H1 (cell line): ENCODE measurements around the gene RNF44. TPM values are rescaled to one million over a fixed set of nuclear protein-coding genes. Genes with fewer than 3 reads are reported as not detected.
A peak's percentile ranks its signal among the peaks of the same experiment; 100 is the strongest.

Experiments used
- CTCF ChIA-PET: fragments of 300-600 bp; sonication (Branson Sonifier 250); formaldehyde crosslinking; loops from one replicate; lab custom pipeline; 2021; ENCODE audit not compliant: partially characterized antibody; lab: Charles Lee
- POLR2A ChIA-PET: fragments of 300-600 bp; sonication (Branson Sonifier 250); formaldehyde crosslinking; loops from one replicate; lab custom pipeline; 2021; ENCODE audit warnings: inconsistent platforms; ENCODE audit not compliant: partially characterized antibody; lab: Charles Lee
- DNase-seq, 2 experiments: peaks; one replicate each; pipeline versions ENCODE4 v3.0.0 to v3.0.0-alpha.2; 2010 to 2022; ENCODE audit warnings: low spot score in 2 of 2, low read depth in 1 of 2, mixed read lengths in 1 of 2
- FAIRE-seq: peaks from 2 replicates; lab custom pipeline; 2011; peaks lifted over from hg19 to GRCh38; lab: Jason Lieb, UNC
- H2AFZ ChIP-seq: 2 replicates; pipeline ENCODE4 v1.8.1; 2012; ENCODE audit warnings: low read length, inconsistent platforms
- H2AK5ac ChIP-seq: 2 replicates; pipeline ENCODE4 v1.6.1; 2013; ENCODE audit warnings: low read depth, low read length
- H2BK120ac ChIP-seq: replicated peaks from 2 replicates; pipeline ENCODE3; 2013; ENCODE audit warnings: low read depth, low read length, inconsistent platforms
- H2BK12ac ChIP-seq: 2 replicates; pipeline ENCODE4 v1.6.1; 2013; ENCODE audit warnings: low read depth, low read length
- H2BK15ac ChIP-seq: 2 replicates; pipeline ENCODE4 v1.6.1; 2013; ENCODE audit warnings: low read length
- H2BK20ac ChIP-seq: 2 replicates; pipeline ENCODE4 v1.6.1; 2013; ENCODE audit warnings: low read length
- H2BK5ac ChIP-seq: 2 replicates; pipeline ENCODE4 v1.6.1; 2013; ENCODE audit warnings: low read depth, low read length
- H3K14ac ChIP-seq: 2 replicates; pipeline ENCODE4 v1.6.1; 2013; ENCODE audit warnings: inconsistent platforms; ENCODE audit not compliant: insufficient read length
- H3K18ac ChIP-seq: 2 replicates; pipeline ENCODE4 v1.6.1; 2013; ENCODE audit warnings: low read length; ENCODE audit errors: extremely low read depth
- H3K23ac ChIP-seq: 2 replicates; pipeline ENCODE4 v1.6.1; 2013; ENCODE audit warnings: inconsistent platforms; ENCODE audit not compliant: insufficient read length
- H3K23me2 ChIP-seq: 2 replicates; pipeline ENCODE4 v1.6.1; 2013; ENCODE audit warnings: low read depth, low read length
- H3K27ac ChIP-seq: 2 replicates; pipeline ENCODE4 v1.6.1; 2011; ENCODE audit warnings: low read depth, low read length, inconsistent platforms
- H3K27me3 ChIP-seq, 4 experiments: replicated peaks in 1 of 4; 1 replicate in 1 of 4; 2 replicates in 3 of 4; pipeline versions ENCODE4 v1.6.1 to v1.8.1; 2011 to 2013; ENCODE audit warnings: low read length in 3 of 4, mild to moderate bottlenecking in 3 of 4, inconsistent platforms in 2 of 4, mixed read lengths in 2 of 4, moderate library complexity in 1 of 4; ENCODE audit not compliant: control insufficient read depth in 3 of 4, insufficient read depth in 3 of 4; ENCODE audit errors: extremely low read depth in 1 of 4
- H3K36me3 ChIP-seq, 4 experiments: 2 replicates each; pipeline versions ENCODE4 v1.6.1 to v1.8.1; 2011 to 2013; ENCODE audit warnings: mild to moderate bottlenecking in 4 of 4, low read length in 3 of 4, moderate library complexity in 2 of 4, control low read depth in 1 of 4, inconsistent platforms in 1 of 4; ENCODE audit not compliant: insufficient read depth in 4 of 4, control insufficient read depth in 2 of 4
- H3K4ac ChIP-seq: replicated peaks from 2 replicates; pipeline ENCODE3; 2013; ENCODE audit warnings: low read length, low read depth, mixed read lengths, inconsistent platforms; ENCODE audit not compliant: insufficient read length
- H3K4me1 ChIP-seq, 4 experiments: replicated peaks in 1 of 4; 1 replicate in 1 of 4; 2 replicates in 3 of 4; pipeline versions ENCODE4 v1.6.1 to v1.8.1; 2011 to 2013; ENCODE audit warnings: low read length in 3 of 4, inconsistent platforms in 2 of 4, mixed read lengths in 1 of 4; ENCODE audit not compliant: insufficient read depth in 4 of 4, control insufficient read depth in 3 of 4
- H3K4me2 ChIP-seq, 2 experiments: 2 replicates each; pipeline versions ENCODE4 v1.6.1 to v1.8.1; 2011 to 2013; ENCODE audit warnings: low read depth in 2 of 2, low read length in 2 of 2, control low read depth in 1 of 2, inconsistent platforms in 1 of 2, mild to moderate bottlenecking in 1 of 2; ENCODE audit not compliant: insufficient read depth in 1 of 2
- H3K4me3 ChIP-seq, 4 experiments: fragments of 200-600, 300-600 bp in 1 of 4; sonication (generic), shearing (Covaris generic), sonication (Bioruptor Twin) in 1 of 4; 2 replicates each; pipeline versions ENCODE4 v1.5.1 to v1.8.1; 2011 to 2016; ENCODE audit warnings: low read length in 4 of 4, low read depth in 3 of 4, control low read depth in 2 of 4, inconsistent platforms in 2 of 4, mild to moderate bottlenecking in 2 of 4, mixed read lengths in 1 of 4, moderate library complexity in 1 of 4; ENCODE audit not compliant: insufficient read depth in 2 of 4; ENCODE audit errors: extremely low read depth in 1 of 4
- H3K56ac ChIP-seq: replicated peaks from 2 replicates; pipeline ENCODE3; 2013; ENCODE audit warnings: low read depth, mild to moderate bottlenecking, mixed read lengths, low read length, inconsistent platforms; ENCODE audit not compliant: insufficient read length
- H3K79me1 ChIP-seq: 2 replicates; pipeline ENCODE4 v1.6.1; 2013; ENCODE audit warnings: low read depth, low read length, control low read depth
- H3K79me2 ChIP-seq, 2 experiments: 2 replicates each; pipeline versions ENCODE4 v1.6.1 to v1.8.1; 2012 to 2013; ENCODE audit warnings: low read length in 2 of 2, mild to moderate bottlenecking in 2 of 2, inconsistent platforms in 1 of 2; ENCODE audit not compliant: insufficient read depth in 2 of 2, control insufficient read depth in 1 of 2
- H3K9ac ChIP-seq, 4 experiments: replicated peaks in 1 of 4; 1 replicate in 1 of 4; 2 replicates in 3 of 4; pipeline versions ENCODE4 v1.6.1 to v1.8.1; 2011 to 2013; ENCODE audit warnings: low read depth in 3 of 4, low read length in 3 of 4, control low read depth in 2 of 4, mild to moderate bottlenecking in 2 of 4, moderate library complexity in 2 of 4, inconsistent platforms in 1 of 4; ENCODE audit errors: extremely low read depth in 1 of 4
- H3K9me3 ChIP-seq, 2 experiments: 2 replicates each; pipeline versions ENCODE4 v1.6.1 to v1.8.1; 2012 to 2013; ENCODE audit warnings: mild to moderate bottlenecking in 2 of 2, moderate library complexity in 2 of 2, control low read depth in 1 of 2, inconsistent platforms in 1 of 2, low read depth in 1 of 2, low read length in 1 of 2, mixed read lengths in 1 of 2; ENCODE audit not compliant: insufficient read depth in 2 of 2
- H4K20me1 ChIP-seq, 2 experiments: replicated peaks in 1 of 2; 2 replicates each; pipeline versions ENCODE3 to v1.8.1; 2011 to 2013; ENCODE audit warnings: inconsistent platforms in 2 of 2, low read length in 2 of 2, mild to moderate bottlenecking in 1 of 2; ENCODE audit not compliant: insufficient read depth in 2 of 2, control insufficient read depth in 1 of 2
- H4K5ac ChIP-seq: 2 replicates; pipeline ENCODE4 v1.6.1; 2013; ENCODE audit warnings: low read length, low read depth, mixed read lengths, inconsistent platforms; ENCODE audit not compliant: insufficient read length
- H4K8ac ChIP-seq: 2 replicates; pipeline ENCODE4 v1.8.0; 2013; ENCODE audit warnings: mild to moderate bottlenecking, moderate library complexity, low read length, inconsistent platforms; ENCODE audit not compliant: insufficient read depth; ENCODE audit errors: extremely low read depth
- H4K91ac ChIP-seq: replicated peaks from 2 replicates; pipeline ENCODE3; 2013; ENCODE audit warnings: low read length, mixed read lengths, inconsistent platforms; ENCODE audit not compliant: insufficient read length
- CHD1 ChIP-seq: IDR thresholded peaks from 2 replicates; pipeline ENCODE4 v1.6.1; 2012; ENCODE audit warnings: low read depth, low read length, improper control_type of control experiment
- CREB1 ChIP-seq: IDR thresholded peaks from 2 replicates; pipeline ENCODE4 v1.6.1; 2012; ENCODE audit warnings: inconsistent platforms
- EZH2 ChIP-seq: fragments of 200-600 bp; sonication (generic); IDR thresholded peaks from 2 replicates; pipeline ENCODE4 v1.7.1; 2012; ENCODE audit warnings: low read depth, mild to moderate bottlenecking, moderate library complexity, low read length, inconsistent platforms; ENCODE audit not compliant: severe bottlenecking
- FOSL1 ChIP-seq: IDR thresholded peaks from 2 replicates; pipeline ENCODE4 v1.6.1; 2011; ENCODE audit warnings: mild to moderate bottlenecking, low read depth, low read length, moderate library complexity; ENCODE audit not compliant: insufficient read depth
- HDAC2 ChIP-seq, 2 experiments: fragments of 300-600 bp in 1 of 2; sonication (generic) in 1 of 2; IDR thresholded peaks; 2 replicates each; pipeline ENCODE4 v1.6.1; 2011 to 2012; ENCODE audit warnings: low read depth in 2 of 2, low read length in 2 of 2, mild to moderate bottlenecking in 2 of 2, moderate library complexity in 2 of 2, borderline replicate concordance in 1 of 2, inconsistent platforms in 1 of 2
- RAD21 ChIP-seq, 2 experiments: IDR thresholded peaks in 1 of 2; conservative IDR thresholded peaks in 1 of 2; 2 replicates each; pipeline ENCODE4 v1.6.1; 2011; ENCODE audit warnings: low read depth in 2 of 2, low read length in 2 of 2, improper control_type of control experiment in 1 of 2, inconsistent platforms in 1 of 2, mild to moderate bottlenecking in 1 of 2, moderate library complexity in 1 of 2
- RXRA ChIP-seq: IDR thresholded peaks from 2 replicates; pipeline ENCODE4 v1.6.1; 2011; ENCODE audit warnings: low read depth, mild to moderate bottlenecking, low read length, moderate library complexity; ENCODE audit not compliant: insufficient read depth
- YY1 ChIP-seq: IDR thresholded peaks from 2 replicates; pipeline ENCODE4 v1.6.1; 2011; ENCODE audit warnings: low read depth, mild to moderate bottlenecking, low read length
- WGBS, 2 experiments: shearing (Covaris generic) in 1 of 2; methylation state at CpG; one replicate each; pipeline versions ENCODE4 v1.1.6 to v1.1.7; 2013 to 2015; ENCODE audit warnings: low lambda C conversion rate in 2 of 2, mixed read lengths in 2 of 2, inconsistent platforms in 1 of 2, low coverage in 1 of 2, missing lambda C conversion rate in 1 of 2; ENCODE audit not compliant: insufficient replicate concordance in 2 of 2, insufficient coverage in 1 of 2, insufficient read length in 1 of 2; ENCODE audit errors: extremely low coverage in 1 of 2, missing lambda C conversion rate in 1 of 2; 5-methylcytosine and 5-hydroxymethylcytosine counted together
- polyA plus RNA-seq, 7 experiments: library from polyadenylated mRNA; depleted of rRNA in 3 of 7; stranded (reverse) in 5 of 7; unstranded in 2 of 7; fragments of >200 nt in 5 of 7; fragments of 200-250 nt in 2 of 7; gene quantifications; 1 replicate in 5 of 7; 2 replicates in 1 of 7; 4 replicates in 1 of 7; pipeline versions ENCODE4 v1.2.1 to v1.2.3, GENCODE V29; 2011 to 2013; ENCODE audit warnings: missing spikeins in 2 of 7, mixed read lengths in 2 of 7
- total RNA-seq: library from RNA; stranded (reverse); fragmentation: NEBNext Ultra II Directional; extraction: Animal tissue kit (Norgen Biotek cat#: 25700); gene quantifications from 2 replicates; pipeline ENCODE4 v1.2.1, GENCODE V29; 2021
- TF ChIP-seq, protein P1 (sequence below): IDR thresholded peaks from 2 replicates; pipeline ENCODE4 v1.6.1; 2012; ENCODE audit warnings: inconsistent platforms
- TF ChIP-seq, protein P2 (sequence below): IDR thresholded peaks from 2 replicates; pipeline ENCODE4 v1.6.1; 2012; ENCODE audit warnings: inconsistent platforms

The RNF44 gene
- total and polyA plus RNA-seq, 2 of the 8 experiments (the other 6 are each of a cell fraction or from before 2014, with no cell fraction given) = 54.7 to 164 TPM

DNA sequence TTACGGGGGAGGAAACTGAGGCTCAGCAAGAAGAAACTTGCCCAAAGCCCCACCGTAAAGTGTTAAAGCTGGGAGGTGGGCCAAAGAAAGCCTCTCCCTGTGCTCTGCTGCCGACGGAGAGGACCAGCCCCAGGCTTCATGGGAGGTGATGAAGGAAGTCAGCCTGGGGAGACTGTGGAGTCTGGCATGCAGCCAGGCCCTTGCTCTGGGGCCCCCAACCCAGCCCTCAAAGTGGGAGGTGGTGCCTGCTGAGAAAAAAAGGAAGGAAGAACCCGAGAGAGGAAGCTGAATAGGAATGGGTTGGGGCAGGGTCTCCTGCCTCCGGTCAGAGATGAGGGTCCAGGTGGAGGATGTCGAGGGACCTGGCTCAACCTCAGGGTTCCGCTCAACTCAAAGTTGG lies 3.8 kb downstream of the RNF44 start:
- Histone ChIP-seq H2BK15ac (no peak overlapping the region), H3K4me2 (peak overlapping the region; percentile 85 to 98; a peak in 1 of 4 replicates), H4K5ac (no peak overlapping the region), H2AFZ (no peak overlapping the region), H4K8ac (no peak overlapping the region), H3K79me1 (peaks cover 14% of the 10 kb centered on the region), H2BK120ac (no peak overlapping the region), H3K23me2 (peaks cover 12% of the 10 kb centered on the region), H2BK20ac (no peak overlapping the region), H2AK5ac (no peak overlapping the region), H3K4me3 (no peak overlapping the region), H2BK5ac (no peak overlapping the region), H3K79me2 (peaks cover 36 to 56% of the 10 kb centered on the region in 2 experiments), H3K27ac (0 out of 2 replicates have a peak overlapping the region, but pooled peaks have one; percentile 54), H3K56ac (no peak overlapping the region), H3K23ac (no peak overlapping the region), H3K18ac (no peak overlapping the region), H4K91ac (no peak overlapping the region), H4K20me1 (peaks cover 33 to 43% of the 10 kb centered on the region in 2 experiments), H3K4ac (no peak overlapping the region), H3K9me3 (no peaks in the 10 kb centered on the region), H2BK12ac (no peak overlapping the region), H3K14ac (no peak overlapping the region), H3K9ac (no peak overlapping the region), H3K36me3 (peaks cover 31 to 53% (median 38%) of the 10 kb centered on the region in 4 experiments), H3K4me1 (peaks cover 4 to 20% (median 18%) of the 10 kb centered on the region in 4 experiments), H3K27me3 (no peaks in the 10 kb centered on the region)
- 90% methylated on average over 8 of the region's 8 CpGs; no CpG with 5 or more reads in 1 of the 2 experiments for WGBS, 2 experiments
- FAIRE-seq (no peak), DNase-seq (no peak)
- POLR2A ChIA-PET = interaction anchor here (0.8 to 21.1 kb wide), 10 partner anchors 11 to 150 kb away, joined by 3 to 458 read pairs (median 3); partner anchors contain the start of genes EIF4E1B, SNCB and TSPAN17
- TF ChIP-seq HDAC2 (IDR thresholded peaks at IDR 0.05; ENCODE audit: borderline replicate concordance in 1 of 2, low read depth in 2 of 2, low read length in 2 of 2) (no peak), CREB1 (no peak), CHD1 (no peak), RAD21 (IDR thresholded peaks at IDR 0.05 in 1 of 2, conservative IDR thresholded peaks at IDR 0.05 in 1 of 2; ENCODE audit: low read depth in 2 of 2, low read length in 2 of 2) (no peak), FOSL1 (no peak), RXRA (no peak), YY1 (no peak), EZH2 (no peak)
- TF ChIP-seq, protein P1, sequence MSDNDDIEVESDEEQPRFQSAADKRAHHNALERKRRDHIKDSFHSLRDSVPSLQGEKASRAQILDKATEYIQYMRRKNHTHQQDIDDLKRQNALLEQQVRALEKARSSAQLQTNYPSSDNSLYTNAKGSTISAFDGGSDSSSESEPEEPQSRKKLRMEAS = no peak
- TF ChIP-seq, protein P2, sequence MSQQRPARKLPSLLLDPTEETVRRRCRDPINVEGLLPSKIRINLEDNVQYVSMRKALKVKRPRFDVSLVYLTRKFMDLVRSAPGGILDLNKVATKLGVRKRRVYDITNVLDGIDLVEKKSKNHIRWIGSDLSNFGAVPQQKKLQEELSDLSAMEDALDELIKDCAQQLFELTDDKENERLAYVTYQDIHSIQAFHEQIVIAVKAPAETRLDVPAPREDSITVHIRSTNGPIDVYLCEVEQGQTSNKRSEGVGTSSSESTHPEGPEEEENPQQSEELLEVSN = no peak
- CTCF ChIA-PET = interaction anchor here (0.7 to 2.6 kb wide), 5 partner anchors 9 to 63 kb away, joined by 3 to 8 read pairs (median 3); no protein-coding TSS in a partner anchor
